Keratinocyte (primary cell): ENCODE data around the gene CEL.

Experiments
- CTCF ChIP-seq, 3 experiments: IDR thresholded peaks in 1 of 3; conservative IDR thresholded peaks in 1 of 3; optimal IDR thresholded peaks in 1 of 3; 2 replicates in 2 of 3; 3 replicates in 1 of 3; pipeline versions ENCODE3 to v1.5.1; 2011; ENCODE audit warnings: low read length in 3 of 3, mild to moderate bottlenecking in 3 of 3, moderate library complexity in 2 of 3, control low read depth in 1 of 3, inconsistent platforms in 1 of 3; ENCODE audit not compliant: insufficient read depth in 2 of 3; ENCODE audit errors: extremely low read depth in 1 of 3
- EZH2 ChIP-seq: IDR thresholded peaks from one replicate; pipeline ENCODE4 v1.6.1; 2012; ENCODE audit warnings: inconsistent platforms, mild to moderate bottlenecking, low read length, moderate library complexity

- TF ChIP-seq CTCF (optimal IDR thresholded peaks at IDR 0.05 in 1 of 3, IDR thresholded peaks at IDR 0.05 in 1 of 3, conservative IDR thresholded peaks at IDR 0.05 in 1 of 3; ENCODE audit: extremely low read depth in 1 of 3, insufficient read depth in 2 of 3, low read length in 3 of 3) (no peak), EZH2 (no peak)
Observed at GRCh38 chr9:133080161-133080560, 18.4 kb downstream of the CEL start.
